ENCODE data around the gene BARX2. TPM values are rescaled to one million over a fixed set of nuclear protein-coding genes. Genes with fewer than 3 reads are reported as not detected.

BARX2 gene
- total RNA-seq, 1 experiment from 2014 or later, result 13.4 TPM

- no peak overlapping the region for H3K4me3 ChIP-seq
- H3K4me1 ChIP-seq (replicated peaks; ENCODE audit: insufficient read depth), result peaks cover 18% of the 10 kb centered on the region
- H2AFZ ChIP-seq, result no peak overlapping the region
- H3K27me3 ChIP-seq (ENCODE audit: insufficient read depth, low read depth), result no peaks in the 10 kb centered on the region
- no TSS peak for BruUV-seq (replicated peaks)
- no peak overlapping the region for H3K4me2 ChIP-seq
- TF ChIP-seq EZH2 (IDR thresholded peaks at IDR 0.05; ENCODE audit: low read depth), result no peak
- no peak for TF ChIP-seq CTCF (conservative IDR thresholded peaks at IDR 0.05)
- DNase-seq, result no peak
- no peaks in the 10 kb centered on the region for H3K36me3 ChIP-seq (ENCODE audit: low read depth)
- H4K20me1 ChIP-seq (ENCODE audit: insufficient read depth), result no peaks in the 10 kb centered on the region
- H3K9me3 ChIP-seq (ENCODE audit: insufficient read depth, low read depth), result no peaks in the 10 kb centered on the region
- no peak overlapping the region for H3K27ac ChIP-seq
- H3K79me2 ChIP-seq (ENCODE audit: low read depth), result no peaks in the 10 kb centered on the region
- intact Hi-C loops (cut with micrococcal nuclease; ENCODE audit: unreplicated experiment), result no loop called here
- no peaks in the 10 kb centered on the region; the same call in 1 of the 2 replicates for H3F3A ChIP-seq (ENCODE audit: insufficient read depth, low read depth)
- ChIA-PET CTCF (no interaction called here), POLR2A (ENCODE audit: unreplicated experiment) (interaction anchor here (0.6 kb wide), 1 partner anchor 148 kb away, joined by 4 read pairs; no protein-coding TSS in a partner anchor)
- no peaks in the 10 kb centered on the region for H3K9me2 ChIP-seq (ENCODE audit: insufficient read depth)
These were observed 46.9 kb upstream of the BARX2 start for GRCh38 chr11:129328756-129329155.

DNA sequence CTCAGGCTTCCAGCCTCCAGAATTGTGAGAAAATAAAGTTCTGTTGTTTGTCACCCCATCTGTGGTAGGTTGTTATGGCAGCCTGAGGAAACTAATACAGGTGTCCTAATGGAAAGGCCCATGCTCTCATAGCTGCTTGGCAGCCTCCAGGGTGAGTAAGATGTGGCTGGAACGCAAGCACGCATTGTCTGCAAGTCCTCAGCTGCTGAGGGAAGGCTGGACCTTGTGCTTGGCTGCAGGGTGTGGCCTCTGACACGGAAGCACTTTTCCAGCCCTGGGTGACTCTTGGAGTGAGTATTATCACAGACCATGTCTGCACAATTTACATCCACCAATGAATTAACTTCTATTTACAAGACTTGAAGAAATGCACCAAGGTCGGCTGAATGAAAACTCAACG is 44.4 kb upstream of the BARX2 start:
- H3K4me3 ChIP-seq, result no peak overlapping the region
- no peaks in the 10 kb centered on the region for H3K36me3 ChIP-seq (ENCODE audit: low read depth)
- DNase-seq, result no peak
- ChIA-PET CTCF (interaction anchor here (0.6 to 1.4 kb wide), 3 partner anchors 44 to 252 kb away, joined by 3 to 6 read pairs (median 3); partner anchors contain the start of gene BARX2), POLR2A (ENCODE audit: unreplicated experiment) (no interaction called here)
- H2AFZ ChIP-seq, result no peak overlapping the region
- 0 out of 2 replicates have a peak, but pooled peaks cover 3% of the 10 kb centered on the region for H3K4me1 ChIP-seq (replicated peaks; ENCODE audit: insufficient read depth)
- intact Hi-C loops (cut with micrococcal nuclease; ENCODE audit: unreplicated experiment), result loop anchor here (1.0 to 10.0 kb wide), 3 partner anchors 48 to 346 kb away; no protein-coding TSS in a partner anchor
- H3K9me3 ChIP-seq (ENCODE audit: insufficient read depth, low read depth), result 0 out of 2 replicates have a peak, but pooled peaks cover 2% of the 10 kb centered on the region
- H3K27me3 ChIP-seq (ENCODE audit: insufficient read depth, low read depth), result no peaks in the 10 kb centered on the region
- no peak overlapping the region for H3K4me2 ChIP-seq
- TF ChIP-seq CTCF (conservative IDR thresholded peaks at IDR 0.05), result no peak
- TF ChIP-seq EZH2 (IDR thresholded peaks at IDR 0.05; ENCODE audit: low read depth), result no peak
- H3K9me2 ChIP-seq (ENCODE audit: insufficient read depth), result no peaks in the 10 kb centered on the region
- H3K79me2 ChIP-seq (ENCODE audit: low read depth), result no peaks in the 10 kb centered on the region
- H3F3A ChIP-seq (ENCODE audit: insufficient read depth, low read depth), result no peaks in the 10 kb centered on the region
- no peaks in the 10 kb centered on the region for H4K20me1 ChIP-seq (ENCODE audit: insufficient read depth)
- H3K27ac ChIP-seq, result no peak overlapping the region
- no TSS peak for BruUV-seq (replicated peaks)

DNA sequence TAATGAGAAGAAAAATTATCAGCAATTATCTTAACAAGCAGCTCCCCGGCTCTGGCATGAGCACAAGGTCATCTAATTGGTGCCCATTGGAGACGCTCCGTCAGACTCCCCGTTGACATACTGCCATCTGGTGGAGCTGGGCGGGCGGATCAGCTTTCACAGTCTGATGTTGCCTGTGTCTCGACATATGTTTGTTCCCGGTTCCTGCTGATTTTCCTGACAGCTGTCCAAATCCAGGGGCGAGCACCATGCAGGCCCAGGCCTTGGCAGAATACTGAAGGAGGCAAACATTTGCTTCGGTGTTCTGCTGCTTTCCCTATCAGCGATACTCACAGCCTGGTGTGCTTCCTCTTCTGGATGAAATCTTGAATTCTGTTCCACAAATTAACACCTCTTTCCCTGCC is 43.8 kb upstream of the BARX2 start:
- POLR2A ChIA-PET (ENCODE audit: unreplicated experiment), result no interaction called here
- CTCF ChIA-PET, result interaction anchor here (0.6 to 1.4 kb wide), 4 partner anchors 15 to 253 kb away, joined by 3 to 7 read pairs (median 4); partner anchors contain the start of gene BARX2

More for the DNA sequence above, 43.8 kb upstream of the BARX2 start:
- H3K27me3 ChIP-seq (ENCODE audit: insufficient read depth, low read depth), result no peaks in the 10 kb centered on the region
- peak; percentile 71 to 79 for DNase-seq
- BruUV-seq (replicated peaks), result no TSS peak
- H3K4me1 ChIP-seq (replicated peaks; ENCODE audit: insufficient read depth), result 0 out of 2 replicates have a peak, but pooled peaks cover 3% of the 10 kb centered on the region
- no peaks in the 10 kb centered on the region for H3F3A ChIP-seq (ENCODE audit: insufficient read depth, low read depth)
- no peak overlapping the region for H3K4me3 ChIP-seq
- no peak overlapping the region for H3K4me2 ChIP-seq
- no peaks in the 10 kb centered on the region for H3K79me2 ChIP-seq (ENCODE audit: low read depth)
- no peaks in the 10 kb centered on the region for H4K20me1 ChIP-seq (ENCODE audit: insufficient read depth)
- H3K9me2 ChIP-seq (ENCODE audit: insufficient read depth), result no peaks in the 10 kb centered on the region
- intact Hi-C loops (cut with micrococcal nuclease; ENCODE audit: unreplicated experiment), result loop anchor here (1.0 to 10.0 kb wide), 4 partner anchors 49 to 448 kb away; no protein-coding TSS in a partner anchor
- no peak overlapping the region for H2AFZ ChIP-seq
- H3K27ac ChIP-seq, result no peak overlapping the region
- H3K9me3 ChIP-seq (ENCODE audit: insufficient read depth, low read depth), result 0 out of 2 replicates have a peak, but pooled peaks cover 2% of the 10 kb centered on the region
- no peaks in the 10 kb centered on the region for H3K36me3 ChIP-seq (ENCODE audit: low read depth)
- TF ChIP-seq CTCF (conservative IDR thresholded peaks at IDR 0.05), result peak; percentile 88
- TF ChIP-seq EZH2 (IDR thresholded peaks at IDR 0.05; ENCODE audit: low read depth), result no peak

Measured in PC-9 (cell line).